ENCODE measurements around the gene HEXIM2. TPM values are rescaled to one million over a fixed set of nuclear protein-coding genes. Genes with fewer than 3 reads are reported as not detected.

HEXIM2 gene
- total and polyA plus RNA-seq, 2 of the 13 experiments (the other 11 are each of a cell fraction or from before 2014, with no cell fraction given) = 27.1 to 32.4 TPM

DNA sequence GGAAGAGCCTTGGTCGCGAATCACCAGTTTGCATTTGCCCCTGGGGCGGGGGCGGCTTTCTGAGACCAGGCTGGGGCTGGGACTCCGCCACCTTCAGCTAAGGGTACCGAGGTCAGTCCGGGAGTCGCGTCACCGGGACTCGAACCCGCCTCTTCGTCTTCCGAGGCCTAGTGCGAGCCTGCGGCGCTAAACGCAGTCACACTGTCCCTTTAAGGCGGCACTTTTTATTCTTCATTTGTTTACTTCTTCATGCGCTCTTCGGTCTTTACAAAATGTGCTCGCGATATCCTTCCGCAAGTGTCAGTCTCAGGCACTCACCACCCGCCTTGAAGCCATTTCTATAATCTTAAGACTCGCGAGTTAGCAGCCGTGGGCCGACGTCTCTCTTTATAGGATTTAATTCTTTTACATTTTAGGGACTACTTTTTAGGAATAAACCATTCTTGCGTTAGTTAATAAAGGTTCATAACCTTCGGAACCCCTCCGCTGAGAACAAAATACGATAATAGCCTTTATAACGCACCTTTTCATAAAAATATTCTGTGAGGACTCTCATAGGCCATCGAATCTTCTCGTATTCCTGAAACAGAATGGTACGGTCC lies 14.0 kb upstream of the HEXIM2 start (continued):
- TF ChIP-seq, protein P1, sequence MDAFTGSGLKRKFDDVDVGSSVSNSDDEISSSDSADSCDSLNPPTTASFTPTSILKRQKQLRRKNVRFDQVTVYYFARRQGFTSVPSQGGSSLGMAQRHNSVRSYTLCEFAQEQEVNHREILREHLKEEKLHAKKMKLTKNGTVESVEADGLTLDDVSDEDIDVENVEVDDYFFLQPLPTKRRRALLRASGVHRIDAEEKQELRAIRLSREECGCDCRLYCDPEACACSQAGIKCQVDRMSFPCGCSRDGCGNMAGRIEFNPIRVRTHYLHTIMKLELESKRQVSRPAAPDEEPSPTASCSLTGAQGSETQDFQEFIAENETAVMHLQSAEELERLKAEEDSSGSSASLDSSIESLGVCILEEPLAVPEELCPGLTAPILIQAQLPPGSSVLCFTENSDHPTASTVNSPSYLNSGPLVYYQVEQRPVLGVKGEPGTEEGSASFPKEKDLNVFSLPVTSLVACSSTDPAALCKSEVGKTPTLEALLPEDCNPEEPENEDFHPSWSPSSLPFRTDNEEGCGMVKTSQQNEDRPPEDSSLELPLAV (CRISPR knock-in tag; conservative IDR thresholded peaks at IDR 0.05; ENCODE audit: low read depth) = no peak
- TF ChIP-seq FOXA3 (CRISPR knock-in tag; IDR thresholded peaks at IDR 0.05) (peak; percentile 95), NFYB (CRISPR knock-in tag; IDR thresholded peaks at IDR 0.05) (no peak), HMG20A (CRISPR knock-in tag; IDR thresholded peaks at IDR 0.05; ENCODE audit: borderline replicate concordance) (no peak), ZBTB7A (CRISPR knock-in tag; IDR thresholded peaks at IDR 0.05) (peak; percentile 81), GZF1 (CRISPR knock-in tag; IDR thresholded peaks at IDR 0.05) (peak; percentile 3; the same call in 1 of the 2 replicates), CC2D1A (CRISPR knock-in tag; IDR thresholded peaks at IDR 0.05) (no peak), XRCC5 (optimal IDR thresholded peaks at IDR 0.05; ENCODE audit: low read length) (peak; percentile 72), ZFP41 (CRISPR knock-in tag; IDR thresholded peaks at IDR 0.05; ENCODE audit: borderline replicate concordance) (no peak; the same call in 1 of the 2 replicates), HOXA7 (CRISPR knock-in tag; IDR thresholded peaks at IDR 0.05) (no peak), ZNF343 (CRISPR knock-in tag; IDR thresholded peaks at IDR 0.05) (no peak), ZNF570 (CRISPR knock-in tag; IDR thresholded peaks at IDR 0.05; ENCODE audit: borderline replicate concordance) (no peak), DR1 (CRISPR knock-in tag; IDR thresholded peaks at IDR 0.05) (no peak), ZNF3 (CRISPR knock-in tag; IDR thresholded peaks at IDR 0.05) (peak; percentile 78), NONO (IDR thresholded peaks at IDR 0.05) (no peak), NONO (CRISPR knock-in tag; conservative IDR thresholded peaks at IDR 0.05) (no peak), ZNF382 (CRISPR knock-in tag; IDR thresholded peaks at IDR 0.05; ENCODE audit: borderline replicate concordance) (no peak), ZNF530 (CRISPR knock-in tag; IDR thresholded peaks at IDR 0.05; ENCODE audit: low read depth) (no peak), MIER2 (CRISPR knock-in tag; IDR thresholded peaks at IDR 0.05) (peak; percentile 47; the same call in 1 of the 2 replicates), ZNF792 (CRISPR knock-in tag; IDR thresholded peaks at IDR 0.05) (no peak), ZBTB1 (CRISPR knock-in tag; IDR thresholded peaks at IDR 0.05; ENCODE audit: borderline replicate concordance) (no peak)
- TF ChIP-seq, protein P2, sequence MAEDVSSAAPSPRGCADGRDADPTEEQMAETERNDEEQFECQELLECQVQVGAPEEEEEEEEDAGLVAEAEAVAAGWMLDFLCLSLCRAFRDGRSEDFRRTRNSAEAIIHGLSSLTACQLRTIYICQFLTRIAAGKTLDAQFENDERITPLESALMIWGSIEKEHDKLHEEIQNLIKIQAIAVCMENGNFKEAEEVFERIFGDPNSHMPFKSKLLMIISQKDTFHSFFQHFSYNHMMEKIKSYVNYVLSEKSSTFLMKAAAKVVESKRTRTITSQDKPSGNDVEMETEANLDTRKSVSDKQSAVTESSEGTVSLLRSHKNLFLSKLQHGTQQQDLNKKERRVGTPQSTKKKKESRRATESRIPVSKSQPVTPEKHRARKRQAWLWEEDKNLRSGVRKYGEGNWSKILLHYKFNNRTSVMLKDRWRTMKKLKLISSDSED (CRISPR knock-in tag; IDR thresholded peaks at IDR 0.05) = no peak
- TF ChIP-seq, protein P3, sequence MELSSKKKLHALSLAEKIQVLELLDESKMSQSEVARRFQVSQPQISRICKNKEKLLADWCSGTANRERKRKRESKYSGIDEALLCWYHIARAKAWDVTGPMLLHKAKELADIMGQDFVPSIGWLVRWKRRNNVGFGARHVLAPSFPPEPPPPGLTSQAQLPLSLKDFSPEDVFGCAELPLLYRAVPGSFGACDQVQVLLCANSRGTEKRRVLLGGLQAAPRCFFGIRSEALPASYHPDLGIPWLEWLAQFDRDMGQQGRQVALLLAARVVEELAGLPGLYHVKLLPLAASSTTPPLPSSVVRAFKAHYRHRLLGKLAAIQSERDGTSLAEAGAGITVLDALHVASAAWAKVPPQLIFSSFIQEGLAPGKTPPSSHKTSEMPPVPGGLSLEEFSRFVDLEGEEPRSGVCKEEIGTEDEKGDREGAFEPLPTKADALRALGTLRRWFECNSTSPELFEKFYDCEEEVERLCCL (CRISPR knock-in tag; IDR thresholded peaks at IDR 0.05; ENCODE audit: borderline replicate concordance) = no peak
- TF ChIP-seq, protein P4, sequence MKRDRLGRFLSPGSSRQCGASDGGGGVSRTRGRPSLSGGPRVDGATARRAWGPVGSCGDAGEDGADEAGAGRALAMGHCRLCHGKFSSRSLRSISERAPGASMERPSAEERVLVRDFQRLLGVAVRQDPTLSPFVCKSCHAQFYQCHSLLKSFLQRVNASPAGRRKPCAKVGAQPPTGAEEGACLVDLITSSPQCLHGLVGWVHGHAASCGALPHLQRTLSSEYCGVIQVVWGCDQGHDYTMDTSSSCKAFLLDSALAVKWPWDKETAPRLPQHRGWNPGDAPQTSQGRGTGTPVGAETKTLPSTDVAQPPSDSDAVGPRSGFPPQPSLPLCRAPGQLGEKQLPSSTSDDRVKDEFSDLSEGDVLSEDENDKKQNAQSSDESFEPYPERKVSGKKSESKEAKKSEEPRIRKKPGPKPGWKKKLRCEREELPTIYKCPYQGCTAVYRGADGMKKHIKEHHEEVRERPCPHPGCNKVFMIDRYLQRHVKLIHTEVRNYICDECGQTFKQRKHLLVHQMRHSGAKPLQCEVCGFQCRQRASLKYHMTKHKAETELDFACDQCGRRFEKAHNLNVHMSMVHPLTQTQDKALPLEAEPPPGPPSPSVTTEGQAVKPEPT (CRISPR knock-in tag; IDR thresholded peaks at IDR 0.05; ENCODE audit: low read depth) = no peak; the same call in 1 of the 2 replicates
- TF ChIP-seq, protein P5, sequence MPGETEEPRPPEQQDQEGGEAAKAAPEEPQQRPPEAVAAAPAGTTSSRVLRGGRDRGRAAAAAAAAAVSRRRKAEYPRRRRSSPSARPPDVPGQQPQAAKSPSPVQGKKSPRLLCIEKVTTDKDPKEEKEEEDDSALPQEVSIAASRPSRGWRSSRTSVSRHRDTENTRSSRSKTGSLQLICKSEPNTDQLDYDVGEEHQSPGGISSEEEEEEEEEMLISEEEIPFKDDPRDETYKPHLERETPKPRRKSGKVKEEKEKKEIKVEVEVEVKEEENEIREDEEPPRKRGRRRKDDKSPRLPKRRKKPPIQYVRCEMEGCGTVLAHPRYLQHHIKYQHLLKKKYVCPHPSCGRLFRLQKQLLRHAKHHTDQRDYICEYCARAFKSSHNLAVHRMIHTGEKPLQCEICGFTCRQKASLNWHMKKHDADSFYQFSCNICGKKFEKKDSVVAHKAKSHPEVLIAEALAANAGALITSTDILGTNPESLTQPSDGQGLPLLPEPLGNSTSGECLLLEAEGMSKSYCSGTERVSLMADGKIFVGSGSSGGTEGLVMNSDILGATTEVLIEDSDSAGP (CRISPR knock-in tag; IDR thresholded peaks at IDR 0.05; ENCODE audit: borderline replicate concordance) = peak; percentile 100
